Measurements from ENCODE around the gene GORASP2.
A peak's percentile ranks its signal among the peaks of the same experiment; 100 is the strongest.
"Not testable (repeated sequence)": the region's sequence is repeated elsewhere in the genome, so short reads cannot be mapped to it uniquely, and the experiment has no call there.

The GORASP2 gene

GRCh38 chr2:170928824-170929685, at the start of gene GORASP2:
GORASP2 (plus strand) TSS chr2:170929253; CDS start chr2:170929341, 88 bp downstream.
- peak; percentile 98 for DNase-seq (ENCODE audit: low spot score)
- FAIRE-seq: peak; percentile 71

- no peak for FAIRE-seq
- DNase-seq (ENCODE audit: low spot score): no peak
These were observed 47.2 kb upstream of the GORASP2 start for GRCh38 chr2:170881840-170882239.

GRCh38 chr2:170882758-170883157, 46.3 kb upstream of the GORASP2 start:
- FAIRE-seq: no peak

GRCh38 chr2:170883683-170884082, 45.4 kb upstream of the GORASP2 start:
- DNase-seq (ENCODE audit: low spot score) (no peak), FAIRE-seq (no peak)

More at GRCh38 chr2:170882758-170883157, 46.3 kb upstream of the GORASP2 start:
- DNase-seq (ENCODE audit: low spot score): no peak

GRCh38 chr2:170885130-170885791, 43.8 kb upstream of the GORASP2 start:
- no peak for FAIRE-seq
- peak; percentile 14 for DNase-seq (ENCODE audit: low spot score)

GRCh38 chr2:170886386-170886785, 42.7 kb upstream of the GORASP2 start:
- no peak for FAIRE-seq
- DNase-seq (ENCODE audit: low spot score): no peak

- FAIRE-seq: no peak
These were observed 41.6 kb upstream of the GORASP2 start for GRCh38 chr2:170887496-170887895.

GRCh38 chr2:170887896-170888295, 41.2 kb upstream of the GORASP2 start:
- no peak for FAIRE-seq
- no peak for DNase-seq (ENCODE audit: low spot score)

More at GRCh38 chr2:170887496-170887895, 41.6 kb upstream of the GORASP2 start:
- no peak for DNase-seq (ENCODE audit: low spot score)

- FAIRE-seq (no peak), DNase-seq (ENCODE audit: low spot score) (no peak)
These were observed 37.2 kb upstream of the GORASP2 start for GRCh38 chr2:170891893-170892292.

- FAIRE-seq (no peak), DNase-seq (ENCODE audit: low spot score) (no peak)
These were observed 36.6 kb upstream of the GORASP2 start for GRCh38 chr2:170892391-170892951.

- FAIRE-seq: no peak
- no peak for DNase-seq (ENCODE audit: low spot score)
These were observed 33.9 kb upstream of the GORASP2 start for GRCh38 chr2:170895023-170895757.

GRCh38 chr2:170896622-170897021, 32.4 kb upstream of the GORASP2 start:
- DNase-seq (ENCODE audit: low spot score) (no peak), FAIRE-seq (no peak)

GRCh38 chr2:170897108-170897507, 31.9 kb upstream of the GORASP2 start:
- no peak for FAIRE-seq
- DNase-seq (ENCODE audit: low spot score): no peak

- no peak for DNase-seq (ENCODE audit: low spot score)
- FAIRE-seq: no peak
These were observed 23.2 kb upstream of the GORASP2 start for GRCh38 chr2:170905864-170906263.

- DNase-seq (ENCODE audit: low spot score) (no peak), FAIRE-seq (no peak)
These were observed 17.7 kb upstream of the GORASP2 start for GRCh38 chr2:170911314-170911889.

GRCh38 chr2:170914994-170915666, 13.9 kb upstream of the GORASP2 start:
- not testable (repeated sequence) for FAIRE-seq; DNase-seq (ENCODE audit: low spot score)

GRCh38 chr2:170917219-170917913, 11.7 kb upstream of the GORASP2 start:
- FAIRE-seq (no peak), DNase-seq (ENCODE audit: low spot score) (no peak)

GRCh38 chr2:170917957-170918356, 11.1 kb upstream of the GORASP2 start:
- FAIRE-seq (no peak), DNase-seq (ENCODE audit: low spot score) (no peak)

GRCh38 chr2:170921873-170922272, 7.2 kb upstream of the GORASP2 start:
- not testable (repeated sequence) for DNase-seq (ENCODE audit: low spot score); FAIRE-seq
